CD14-positive monocyte (primary cell): ENCODE measurements around the gene UNC13C. TPM values are rescaled to one million over a fixed set of nuclear protein-coding genes. Genes with fewer than 3 reads are reported as not detected.

Source experiments
- DNase-seq, 3 donors: peaks; one replicate each; pipeline ENCODE4 v3.0.0-alpha.2; 2011 to 2022
- H2AFZ ChIP-seq: 2 replicates; pipeline ENCODE4 v1.6.0; 2012; ENCODE audit warnings: mild to moderate bottlenecking, low read depth, low read length, inconsistent platforms; ENCODE audit not compliant: insufficient read depth, poor library complexity, severe bottlenecking
- H3K27ac ChIP-seq, 2 donors: 1 replicate in 1 of 2; 2 replicates in 1 of 2; pipeline ENCODE4 v1.5.1; 2012 to 2013; ENCODE audit warnings: low read length in 2 of 2, control low read depth in 1 of 2, inconsistent platforms in 1 of 2, low read depth in 1 of 2, mild to moderate bottlenecking in 1 of 2
- H3K27me3 ChIP-seq, 2 donors: one replicate each; pipeline versions ENCODE4 v1.6.0 to v1.6.1; 2011 to 2013; ENCODE audit warnings: low read length in 2 of 2; ENCODE audit not compliant: control insufficient read depth in 2 of 2, insufficient read depth in 2 of 2
- H3K36me3 ChIP-seq, 2 donors: replicated peaks in 1 of 2; 1 replicate in 1 of 2; 2 replicates in 1 of 2; pipeline versions ENCODE4 v1.5.1 to v1.6.1; 2012 to 2013; ENCODE audit warnings: low read length in 2 of 2, control low read depth in 1 of 2, inconsistent platforms in 1 of 2, mild to moderate bottlenecking in 1 of 2; ENCODE audit not compliant: insufficient read depth in 2 of 2, control insufficient read depth in 1 of 2
- H3K4me1 ChIP-seq, 2 donors: 1 replicate in 1 of 2; 2 replicates in 1 of 2; pipeline versions ENCODE4 v1.5.1 to v1.6.1; 2012 to 2013; ENCODE audit warnings: low read length in 2 of 2, control low read depth in 1 of 2, inconsistent platforms in 1 of 2, mild to moderate bottlenecking in 1 of 2, moderate library complexity in 1 of 2; ENCODE audit not compliant: insufficient read depth in 2 of 2, control insufficient read depth in 1 of 2
- H3K4me2 ChIP-seq: replicated peaks from 2 replicates; pipeline ENCODE3; 2012; ENCODE audit warnings: low read length, moderate library complexity, mild to moderate bottlenecking; ENCODE audit not compliant: poor library complexity, severe bottlenecking; ENCODE audit errors: extremely low read depth
- H3K4me3 ChIP-seq, 3 experiments: fragments of 200-600 bp in 1 of 3; sonication (generic) in 1 of 3; replicated peaks in 1 of 3; 1 replicate in 2 of 3; 2 replicates in 1 of 3; pipeline ENCODE4 v1.5.1; 2011 to 2013; ENCODE audit warnings: low read length in 3 of 3, mild to moderate bottlenecking in 3 of 3, control low read depth in 2 of 3, low read depth in 2 of 3, inconsistent platforms in 1 of 3, moderate library complexity in 1 of 3
- H3K79me2 ChIP-seq: 2 replicates; pipeline ENCODE4 v1.6.0; 2012; ENCODE audit warnings: mild to moderate bottlenecking, control low read depth, inconsistent platforms, low read length, moderate library complexity; ENCODE audit not compliant: insufficient read depth
- H3K9ac ChIP-seq: 2 replicates; pipeline ENCODE4 v1.6.0; 2017; ENCODE audit warnings: low read length, mild to moderate bottlenecking; ENCODE audit not compliant: insufficient read depth, poor library complexity, severe bottlenecking
- H3K9me3 ChIP-seq, 2 donors: replicated peaks in 1 of 2; 1 replicate in 1 of 2; 2 replicates in 1 of 2; pipeline versions ENCODE4 v1.5.1 to v1.6.1; 2012 to 2013; ENCODE audit warnings: low read length in 2 of 2, control low read depth in 1 of 2; ENCODE audit not compliant: control insufficient read depth in 1 of 2, insufficient read depth in 1 of 2
- H4K20me1 ChIP-seq: 2 replicates; pipeline ENCODE4 v1.6.0; 2012; ENCODE audit warnings: mild to moderate bottlenecking, low read length, control low read depth, moderate library complexity; ENCODE audit not compliant: insufficient read depth
- H3K27ac Mint-ChIP-seq, 7 donors: one replicate each; pipeline ENCODE4 v1.8.0; 2020; ENCODE audit warnings: mild to moderate bottlenecking in 7 of 7, mixed read lengths in 7 of 7, moderate library complexity in 6 of 7, inconsistent platforms in 2 of 7
- H3K27me3 Mint-ChIP-seq, 3 donors: one replicate each; pipeline ENCODE4 v1.8.0; 2021 to 2022; ENCODE audit warnings: low read depth in 3 of 3, mild to moderate bottlenecking in 3 of 3, mixed read lengths in 3 of 3, moderate library complexity in 3 of 3, inconsistent platforms in 1 of 3
- H3K36me3 Mint-ChIP-seq, 2 donors: one replicate each; pipeline ENCODE4 v1.8.0; 2020; ENCODE audit warnings: mixed read lengths in 2 of 2, inconsistent platforms in 1 of 2, mild to moderate bottlenecking in 1 of 2
- H3K4me1 Mint-ChIP-seq: one replicate; pipeline ENCODE4 v1.8.0; 2020; ENCODE audit warnings: mild to moderate bottlenecking, mixed read lengths
- H3K4me3 Mint-ChIP-seq, 2 donors: one replicate each; pipeline ENCODE4 v1.8.0; 2020; ENCODE audit warnings: mild to moderate bottlenecking in 2 of 2, mixed read lengths in 2 of 2, moderate library complexity in 1 of 2
- H3K9me3 Mint-ChIP-seq, 7 donors: one replicate each; pipeline ENCODE4 v1.8.0; 2020 to 2022; ENCODE audit warnings: mixed read lengths in 7 of 7, mild to moderate bottlenecking in 6 of 7, moderate library complexity in 6 of 7, inconsistent platforms in 2 of 7
- CTCF ChIP-seq: fragments of 200-600 bp; IDR thresholded peaks from one replicate; pipeline ENCODE4 v1.8.0; 2022; ENCODE audit warnings: antibody characterized with exemption, mild to moderate bottlenecking
- WGBS: methylation state at CpG from one replicate; pipeline ENCODE4 v1.1.5; 2013; ENCODE audit warnings: missing lambda C conversion rate; ENCODE audit not compliant: insufficient coverage; 5-methylcytosine and 5-hydroxymethylcytosine counted together
- intact Hi-C, 2 donors: fragments of 100-400 bp; cut with micrococcal nuclease; formaldehyde crosslinking; loops; one replicate each; pipeline versions ENCODE4 v1.15.0 to v1.15.1; 2023
- polyA plus RNA-seq, 3 donors: library from polyadenylated mRNA; depleted of rRNA in 1 of 3; unstranded in 2 of 3; stranded (reverse) in 1 of 3; fragments of 300-500 nt in 2 of 3; fragments of >200 nt in 1 of 3; fragmentation: Illumina TruSeq in 2 of 3; gene quantifications; 1 replicate in 2 of 3; 2 replicates in 1 of 3; pipeline ENCODE4 v1.2.3, GENCODE V29; 2012 to 2021

Gene UNC13C
- polyA plus RNA-seq, 3 donors: not detected

GRCh38 chr15:54226455-54226854, 248.2 kb downstream of the UNC13C start:
- Histone ChIP-seq H3K9me3 (peaks cover 25 to 27% of the 10 kb centered on the region in 2 donors), H3K4me1 (no peaks in the 10 kb centered on the region), H3K9ac (no peak overlapping the region), H3K27ac (no peak overlapping the region), H3K27me3 (no peaks in the 10 kb centered on the region), H2AFZ (no peak overlapping the region), H3K4me3 (no peak overlapping the region), H3K36me3 (no peaks in the 10 kb centered on the region), H3K79me2 (no peaks in the 10 kb centered on the region), H3K4me2 (no peak overlapping the region), H4K20me1 (no peaks in the 10 kb centered on the region)
- Mint-ChIP-seq H3K27ac (no peak overlapping the region), H3K4me3 (no peak overlapping the region), H3K27me3 (peaks cover 0 to 2% (median 2%) of the 10 kb centered on the region in 3 donors), H3K9me3 (peaks cover 9 to 27% (median 12%) of the 10 kb centered on the region in 7 donors), H3K36me3 (no peaks in the 10 kb centered on the region), H3K4me1 (no peaks in the 10 kb centered on the region)
- 89% methylated on average over 4 of the region's 4 CpGs for WGBS
- DNase-seq: no peak
- intact Hi-C loops: no loop called here
- TF ChIP-seq CTCF: no peak

- H3K79me2 ChIP-seq: no peaks in the 10 kb centered on the region
- H3K9me3 ChIP-seq: peaks cover 25 to 27% of the 10 kb centered on the region in 2 donors
- no peak overlapping the region for H3K9ac ChIP-seq
- H2AFZ ChIP-seq: no peak overlapping the region
- peaks cover 0 to 2% (median 2%) of the 10 kb centered on the region in 3 donors for H3K27me3 Mint-ChIP-seq
- H4K20me1 ChIP-seq: no peaks in the 10 kb centered on the region
- H3K4me1 ChIP-seq: no peaks in the 10 kb centered on the region
- no peak overlapping the region for H3K4me2 ChIP-seq
- H3K4me3 Mint-ChIP-seq: no peak overlapping the region
- no peak overlapping the region for H3K27ac Mint-ChIP-seq
- peaks cover 9 to 25% (median 12%) of the 10 kb centered on the region in 7 donors for H3K9me3 Mint-ChIP-seq
- no peak for DNase-seq
- H3K4me1 Mint-ChIP-seq: no peaks in the 10 kb centered on the region
- H3K36me3 ChIP-seq: no peaks in the 10 kb centered on the region
- H3K36me3 Mint-ChIP-seq: no peaks in the 10 kb centered on the region
- intact Hi-C loops: no loop called here
- H3K27me3 ChIP-seq: no peaks in the 10 kb centered on the region
- WGBS: 86% methylated on average over 4 of the region's 4 CpGs
- no peak overlapping the region for H3K4me3 ChIP-seq
- no peak for TF ChIP-seq CTCF
- no peak overlapping the region for H3K27ac ChIP-seq
Measured at GRCh38 chr15:54227569-54227968, 249.3 kb downstream of the UNC13C start.
